ENCODE results near the gene CCDC192. TPM values are rescaled to one million over a fixed set of nuclear protein-coding genes. Genes with fewer than 3 reads are reported as not detected.

Gene CCDC192
- total and polyA plus RNA-seq, 4 donors = 0.50 to 1.6 (median 1.0) TPM

DNA sequence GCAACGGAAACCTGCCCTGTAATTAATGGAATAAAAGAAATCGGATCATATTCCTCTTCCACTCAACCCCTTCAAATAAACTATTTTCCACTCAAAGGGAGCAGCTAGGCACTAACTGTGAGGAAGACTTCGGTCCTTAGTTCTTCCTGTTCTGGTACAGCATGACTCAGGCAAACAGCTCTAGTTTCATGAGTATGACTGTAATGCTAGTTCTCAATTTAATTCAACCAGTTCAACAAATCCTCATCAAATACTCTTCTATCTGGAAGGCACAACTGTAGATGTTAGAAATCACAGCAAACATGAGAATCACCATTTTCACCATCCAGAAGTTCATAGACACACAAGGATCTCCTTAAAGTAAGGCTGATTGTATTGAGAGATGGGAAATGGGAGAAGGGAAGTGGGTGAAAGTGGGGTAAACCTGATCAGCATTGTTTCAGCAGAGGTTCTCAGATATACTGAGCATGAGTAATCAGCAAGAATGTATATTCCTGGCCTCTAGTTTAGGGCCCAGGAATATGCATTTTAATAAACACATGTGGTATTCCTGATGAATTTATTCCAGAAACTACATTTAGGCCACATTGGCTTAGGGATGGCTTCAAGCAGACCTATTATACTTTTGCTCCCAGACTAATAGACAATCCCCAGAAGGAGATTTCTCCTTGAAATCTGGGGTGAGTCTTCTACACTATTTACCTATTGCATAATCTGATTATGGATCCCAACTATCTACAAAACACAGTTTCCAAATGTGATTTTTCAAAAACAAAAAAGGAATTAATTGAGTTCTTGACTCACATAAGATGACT is 239.3 kb downstream of the CCDC192 start:
- Histone ChIP-seq H3K27ac (ENCODE audit: low read depth, low read length) (peak overlapping the region; percentile 20), H3K4me3 (ENCODE audit: low read depth, low read length) (no peak overlapping the region), H3K27me3 (ENCODE audit: control insufficient read depth, insufficient read depth, low read length) (no peaks in the 10 kb centered on the region), H3K4me1 (ENCODE audit: control insufficient read depth, insufficient read depth, low read length) (peaks cover 3% of the 10 kb centered on the region), H3K36me3 (ENCODE audit: control insufficient read depth, insufficient read depth, low read length) (no peaks in the 10 kb centered on the region), H3K9me3 (ENCODE audit: control insufficient read depth, insufficient read depth, low read length) (no peaks in the 10 kb centered on the region)
- peak in 1 of 6 donors; percentile 9 for DNase-seq (ENCODE audit: low read depth in 4 of 6, low spot score in 6 of 6)
- WGBS (ENCODE audit: insufficient coverage) = no CpG with 5 or more reads among the region's 3 CpGs

DNA sequence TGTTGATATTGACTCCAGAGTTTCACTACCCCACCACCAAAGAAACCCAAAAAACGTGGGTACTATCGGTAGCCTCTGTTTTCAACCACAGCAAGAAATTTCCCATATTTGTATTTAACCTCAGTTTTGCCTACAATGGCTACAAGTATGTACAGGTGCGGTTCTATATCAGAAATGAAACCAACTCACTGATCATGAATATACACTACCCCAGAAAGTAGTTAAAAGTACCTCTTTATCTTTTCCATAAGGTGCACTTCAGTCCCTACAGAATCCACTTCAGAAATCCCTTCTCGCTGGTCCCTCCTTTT is 239.8 kb downstream of the CCDC192 start:
- Histone ChIP-seq H3K4me1 (ENCODE audit: control insufficient read depth, insufficient read depth, low read length) (peaks cover 3% of the 10 kb centered on the region), H3K27me3 (ENCODE audit: control insufficient read depth, insufficient read depth, low read length) (no peaks in the 10 kb centered on the region), H3K36me3 (ENCODE audit: control insufficient read depth, insufficient read depth, low read length) (no peaks in the 10 kb centered on the region), H3K27ac (ENCODE audit: low read depth, low read length) (no peak overlapping the region), H3K9me3 (ENCODE audit: control insufficient read depth, insufficient read depth, low read length) (no peaks in the 10 kb centered on the region), H3K4me3 (ENCODE audit: low read depth, low read length) (no peak overlapping the region)
- no peak for DNase-seq (ENCODE audit: low read depth in 4 of 6, low spot score in 6 of 6)
- WGBS (ENCODE audit: insufficient coverage) = 91% methylated on average over 3 of the region's 4 CpGs

DNA sequence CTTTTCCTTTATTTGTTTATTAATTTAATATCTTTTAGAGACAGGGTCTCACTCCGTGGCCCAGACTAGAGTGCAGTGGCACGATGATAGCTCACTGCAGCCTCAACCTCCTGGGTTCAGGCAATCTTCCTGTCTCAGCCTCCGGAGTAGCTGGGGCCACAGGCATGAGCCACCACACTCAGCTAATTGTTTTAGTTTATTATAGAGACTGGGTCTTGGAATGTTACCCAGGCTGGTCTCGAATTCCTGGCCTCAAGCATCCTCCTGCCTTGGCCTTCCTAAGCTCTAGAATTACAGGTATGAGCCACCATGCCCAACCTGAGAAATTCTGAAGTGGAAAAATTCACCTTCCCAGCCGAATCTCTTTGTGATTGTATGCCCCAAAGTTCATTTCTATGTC is 240.9 kb downstream of the CCDC192 start:
- Histone ChIP-seq H3K27ac (ENCODE audit: low read depth, low read length) (no peak overlapping the region), H3K27me3 (ENCODE audit: control insufficient read depth, insufficient read depth, low read length) (no peaks in the 10 kb centered on the region), H3K9me3 (ENCODE audit: control insufficient read depth, insufficient read depth, low read length) (no peaks in the 10 kb centered on the region), H3K4me3 (ENCODE audit: low read depth, low read length) (no peak overlapping the region), H3K36me3 (ENCODE audit: control insufficient read depth, insufficient read depth, low read length) (no peaks in the 10 kb centered on the region), H3K4me1 (ENCODE audit: control insufficient read depth, insufficient read depth, low read length) (peaks cover 3% of the 10 kb centered on the region)
- no peak for DNase-seq (ENCODE audit: low read depth in 4 of 6, low spot score in 6 of 6)
- 100% methylated on average over 2 of the region's 5 CpGs for WGBS (ENCODE audit: insufficient coverage)

DNA sequence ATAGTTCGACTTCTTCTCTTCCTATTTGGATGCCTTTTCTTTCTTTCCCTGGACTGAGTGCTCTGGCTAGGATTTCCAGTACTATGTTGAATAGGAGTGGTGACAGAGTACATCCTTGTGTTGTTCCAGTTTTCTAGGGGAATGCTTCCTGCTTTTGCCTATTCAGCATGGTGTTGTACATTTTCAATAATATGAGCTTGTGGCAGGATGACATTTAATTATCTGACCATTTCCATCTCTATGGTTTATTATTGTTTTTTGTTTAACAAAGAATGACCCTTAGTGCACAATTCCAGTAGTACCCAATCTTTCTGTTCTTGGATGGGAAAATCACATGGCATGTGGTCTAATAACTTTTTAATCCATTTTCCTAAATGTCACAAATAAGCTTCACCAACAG is 244.8 kb downstream of the CCDC192 start:
- no CpG with 5 or more reads among the region's 1 CpG for WGBS (ENCODE audit: insufficient coverage)
- DNase-seq (ENCODE audit: low read depth in 4 of 6, low spot score in 6 of 6) = no peak
- H3K4me3 ChIP-seq (ENCODE audit: low read depth, low read length) = no peak overlapping the region
- no peaks in the 10 kb centered on the region for H3K36me3 ChIP-seq (ENCODE audit: control insufficient read depth, insufficient read depth, low read length)
- no peaks in the 10 kb centered on the region for H3K4me1 ChIP-seq (ENCODE audit: control insufficient read depth, insufficient read depth, low read length)
- no peak overlapping the region for H3K27ac ChIP-seq (ENCODE audit: low read depth, low read length)
- no peaks in the 10 kb centered on the region for H3K27me3 ChIP-seq (ENCODE audit: control insufficient read depth, insufficient read depth, low read length)
- no peaks in the 10 kb centered on the region for H3K9me3 ChIP-seq (ENCODE audit: control insufficient read depth, insufficient read depth, low read length)

DNA sequence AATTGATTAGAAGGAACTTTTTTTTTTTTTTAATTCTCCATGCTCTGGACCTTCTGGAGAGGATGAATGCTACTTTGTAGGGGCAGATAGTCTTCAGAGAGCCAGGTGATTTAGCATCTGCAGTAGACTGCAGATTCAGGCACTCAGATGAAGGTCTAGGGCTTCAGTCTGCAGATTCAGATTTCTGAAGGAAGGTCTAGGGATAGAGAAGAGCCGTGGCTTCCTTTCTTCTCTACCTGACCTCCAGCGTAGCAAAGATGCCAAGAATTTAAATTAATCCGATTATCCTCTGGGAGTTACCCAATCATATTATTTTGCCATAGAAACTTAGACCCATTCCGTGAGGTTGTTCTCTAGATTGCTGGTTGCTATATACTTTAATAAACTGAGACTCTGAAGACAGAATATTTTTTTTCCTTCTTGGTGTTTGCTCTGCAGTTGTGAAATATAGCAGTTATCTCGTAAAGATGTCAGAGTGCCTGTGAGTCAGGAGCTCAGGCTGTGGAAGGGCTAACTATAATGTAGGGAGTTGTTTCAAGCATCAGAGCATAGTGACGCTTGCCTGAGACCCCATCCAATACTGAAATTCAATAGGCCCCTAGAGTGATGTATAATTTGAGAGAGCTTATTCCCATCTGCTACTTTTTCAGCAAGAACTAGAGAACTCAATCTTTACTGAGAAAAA is 247.7 kb downstream of the CCDC192 start:
- Histone ChIP-seq H3K27ac (ENCODE audit: low read depth, low read length) (no peak overlapping the region), H3K4me1 (ENCODE audit: control insufficient read depth, insufficient read depth, low read length) (no peaks in the 10 kb centered on the region), H3K36me3 (ENCODE audit: control insufficient read depth, insufficient read depth, low read length) (no peaks in the 10 kb centered on the region), H3K4me3 (ENCODE audit: low read depth, low read length) (no peak overlapping the region), H3K9me3 (ENCODE audit: control insufficient read depth, insufficient read depth, low read length) (peaks cover 2% of the 10 kb centered on the region), H3K27me3 (ENCODE audit: control insufficient read depth, insufficient read depth, low read length) (no peaks in the 10 kb centered on the region)
- WGBS (ENCODE audit: insufficient coverage) = 83% methylated on average over 1 of the region's 6 CpGs
- DNase-seq (ENCODE audit: low read depth in 4 of 6, low spot score in 6 of 6) = peak in 1 of 6 donors; percentile 64

DNA sequence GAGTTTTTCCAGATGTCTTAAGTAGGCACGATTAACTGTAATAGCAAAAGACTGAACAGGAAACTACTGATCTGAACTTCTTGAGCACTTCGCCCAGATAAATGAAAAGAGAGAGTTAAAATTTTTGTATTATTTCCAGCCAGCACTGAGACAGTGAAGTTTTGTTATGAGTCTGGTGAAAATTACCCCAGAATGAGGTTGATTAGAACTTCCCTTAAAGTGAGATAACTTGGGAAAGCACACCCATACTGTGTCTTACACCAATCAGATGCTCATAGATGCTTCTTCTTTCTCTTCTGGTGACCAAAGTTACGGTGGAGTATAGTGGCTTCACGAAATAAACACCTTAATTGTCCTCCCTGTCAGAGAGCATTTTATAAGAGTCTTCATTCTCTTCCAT is 248.6 kb downstream of the CCDC192 start:
- no peaks in the 10 kb centered on the region for H3K4me1 ChIP-seq (ENCODE audit: control insufficient read depth, insufficient read depth, low read length)
- no CpG with 5 or more reads among the region's 4 CpGs for WGBS (ENCODE audit: insufficient coverage)

DNA sequence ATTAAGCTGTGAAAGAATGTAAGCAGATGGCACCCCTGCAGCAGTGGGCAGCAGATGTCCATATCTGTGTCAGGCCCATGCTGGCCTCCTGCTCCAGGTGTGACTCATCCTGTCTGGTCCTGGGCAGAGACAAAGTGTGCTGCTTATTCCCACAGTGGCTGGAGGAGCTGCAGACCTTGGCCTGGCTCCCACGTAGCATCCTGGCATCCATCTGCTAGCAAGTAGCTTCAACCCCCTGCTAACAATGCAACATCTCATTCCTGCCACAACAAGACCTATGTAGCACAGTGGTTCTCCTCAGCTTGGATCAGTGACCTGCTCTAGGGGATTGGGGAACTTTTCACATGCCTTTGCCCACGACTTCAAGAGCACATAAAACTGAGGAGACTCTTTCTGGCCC is 254.0 kb downstream of the CCDC192 start:
- WGBS (ENCODE audit: insufficient coverage) = 29% methylated on average over 1 of the region's 2 CpGs
- DNase-seq (ENCODE audit: low read depth in 4 of 6, low spot score in 6 of 6) = peak in 2 of 6 donors; percentile 16 to 31
- no peak overlapping the region for H3K27ac ChIP-seq (ENCODE audit: low read depth, low read length)
- no peaks in the 10 kb centered on the region for H3K36me3 ChIP-seq (ENCODE audit: control insufficient read depth, insufficient read depth, low read length)
- H3K4me3 ChIP-seq (ENCODE audit: low read depth, low read length) = no peak overlapping the region
- peaks cover 8% of the 10 kb centered on the region for H3K4me1 ChIP-seq (ENCODE audit: control insufficient read depth, insufficient read depth, low read length)
- no peaks in the 10 kb centered on the region for H3K27me3 ChIP-seq (ENCODE audit: control insufficient read depth, insufficient read depth, low read length)
- H3K9me3 ChIP-seq (ENCODE audit: control insufficient read depth, insufficient read depth, low read length) = peaks cover 2% of the 10 kb centered on the region

More for the DNA sequence above, 248.6 kb downstream of the CCDC192 start:
- no peak overlapping the region for H3K4me3 ChIP-seq (ENCODE audit: low read depth, low read length)
- H3K27me3 ChIP-seq (ENCODE audit: control insufficient read depth, insufficient read depth, low read length) = no peaks in the 10 kb centered on the region
- no peaks in the 10 kb centered on the region for H3K36me3 ChIP-seq (ENCODE audit: control insufficient read depth, insufficient read depth, low read length)
- H3K9me3 ChIP-seq (ENCODE audit: control insufficient read depth, insufficient read depth, low read length) = peaks cover 2% of the 10 kb centered on the region
- no peak overlapping the region for H3K27ac ChIP-seq (ENCODE audit: low read depth, low read length)
- DNase-seq (ENCODE audit: low read depth in 4 of 6, low spot score in 6 of 6) = no peak

DNA sequence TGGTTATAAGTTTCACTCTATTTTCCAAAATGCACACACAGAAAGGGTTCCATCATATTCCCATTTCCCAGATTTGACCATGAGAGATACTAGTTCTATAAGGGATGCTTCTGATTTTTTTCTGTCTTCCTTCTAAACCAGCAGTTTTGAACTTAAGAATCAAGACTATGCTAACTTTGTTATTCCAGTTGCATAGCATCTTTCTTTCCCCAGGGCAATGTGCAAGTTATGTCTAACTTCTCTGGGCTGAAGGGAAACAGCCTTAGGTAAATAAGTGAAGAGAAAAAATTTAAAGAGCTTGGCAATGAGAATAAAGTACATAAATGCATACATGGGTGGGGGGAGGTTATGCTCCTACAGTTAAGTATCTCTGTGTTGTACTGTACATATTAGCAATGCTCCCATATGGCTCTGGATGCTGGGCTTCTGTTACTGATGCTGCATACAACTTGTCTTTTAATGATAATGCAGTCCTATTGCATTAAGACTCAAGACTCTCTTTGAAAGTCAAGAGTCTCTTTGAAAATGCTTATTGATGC is 254.6 kb downstream of the CCDC192 start:
- Histone ChIP-seq H3K4me1 (ENCODE audit: control insufficient read depth, insufficient read depth, low read length) (peaks cover 8% of the 10 kb centered on the region), H3K36me3 (ENCODE audit: control insufficient read depth, insufficient read depth, low read length) (no peaks in the 10 kb centered on the region), H3K4me3 (ENCODE audit: low read depth, low read length) (no peak overlapping the region), H3K9me3 (ENCODE audit: control insufficient read depth, insufficient read depth, low read length) (peaks cover 2% of the 10 kb centered on the region), H3K27ac (ENCODE audit: low read depth, low read length) (no peak overlapping the region), H3K27me3 (ENCODE audit: control insufficient read depth, insufficient read depth, low read length) (no peaks in the 10 kb centered on the region)
- DNase-seq (ENCODE audit: low read depth in 4 of 6, low spot score in 6 of 6) = no peak

DNA sequence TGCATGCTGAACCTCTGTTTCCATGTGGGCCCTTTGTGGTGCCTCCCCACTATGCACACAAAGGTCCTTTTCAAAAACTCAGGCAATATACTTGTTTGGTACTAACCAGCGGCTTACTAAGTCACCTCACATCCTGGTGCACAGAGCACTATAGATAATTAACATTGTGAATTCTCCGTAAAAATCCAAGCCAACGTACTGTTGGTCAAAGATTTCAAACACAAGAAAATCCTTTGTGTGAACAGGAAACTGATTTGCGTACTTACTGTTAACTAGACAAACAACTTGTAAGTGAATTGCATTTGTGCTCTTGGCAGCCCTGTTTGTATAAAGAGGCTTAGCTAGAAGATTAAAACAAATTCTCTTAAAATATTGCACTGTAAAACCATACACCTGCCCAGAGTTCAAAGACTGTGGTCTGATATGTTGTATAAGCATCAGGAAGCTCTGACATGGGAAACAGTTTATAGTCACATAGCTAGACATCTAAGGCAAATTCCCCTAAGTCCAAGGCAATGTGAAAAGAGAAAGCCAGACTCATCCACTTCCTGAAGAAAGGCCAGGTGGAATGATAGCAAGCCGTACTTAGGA is 255.3 kb downstream of the CCDC192 start:
- Histone ChIP-seq H3K36me3 (ENCODE audit: control insufficient read depth, insufficient read depth, low read length) (no peaks in the 10 kb centered on the region), H3K4me3 (ENCODE audit: low read depth, low read length) (no peak overlapping the region), H3K9me3 (ENCODE audit: control insufficient read depth, insufficient read depth, low read length) (peaks cover 2% of the 10 kb centered on the region), H3K4me1 (ENCODE audit: control insufficient read depth, insufficient read depth, low read length) (peaks cover 8% of the 10 kb centered on the region), H3K27me3 (ENCODE audit: control insufficient read depth, insufficient read depth, low read length) (no peaks in the 10 kb centered on the region), H3K27ac (ENCODE audit: low read depth, low read length) (peak overlapping the region; percentile 48)
- DNase-seq (ENCODE audit: low read depth in 4 of 6, low spot score in 6 of 6) = peak in 1 of 6 donors; percentile 17
- 100% methylated on average over 1 of the region's 5 CpGs for WGBS (ENCODE audit: insufficient coverage)
